Measurements from ENCODE around the gene SDK1.

DNA sequence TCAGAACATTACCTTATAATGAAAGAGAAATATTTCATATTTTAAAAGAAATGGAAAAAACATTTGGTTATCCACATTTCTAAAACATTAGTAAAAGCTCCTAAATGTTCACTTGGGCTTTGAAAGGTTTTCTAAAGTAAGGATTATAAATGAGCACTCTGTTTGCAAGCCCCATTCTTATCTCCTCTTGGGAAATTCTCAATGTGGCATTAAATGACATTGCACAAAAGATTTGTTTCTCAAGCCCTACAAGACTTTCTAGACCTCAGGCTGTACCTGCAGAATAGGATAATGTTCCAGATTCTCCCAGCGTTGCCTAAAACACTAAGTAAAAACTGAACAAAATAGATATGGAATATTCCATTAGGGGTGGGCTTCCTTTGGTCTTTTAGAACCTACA lies 723.1 kb downstream of the SDK1 start:
- TF ChIP-seq POLR2AphosphoS5 (IDR thresholded peaks at IDR 0.05; ENCODE audit: insufficient read depth, low read depth, low read length), result no peak
- TF ChIP-seq, protein P1, sequence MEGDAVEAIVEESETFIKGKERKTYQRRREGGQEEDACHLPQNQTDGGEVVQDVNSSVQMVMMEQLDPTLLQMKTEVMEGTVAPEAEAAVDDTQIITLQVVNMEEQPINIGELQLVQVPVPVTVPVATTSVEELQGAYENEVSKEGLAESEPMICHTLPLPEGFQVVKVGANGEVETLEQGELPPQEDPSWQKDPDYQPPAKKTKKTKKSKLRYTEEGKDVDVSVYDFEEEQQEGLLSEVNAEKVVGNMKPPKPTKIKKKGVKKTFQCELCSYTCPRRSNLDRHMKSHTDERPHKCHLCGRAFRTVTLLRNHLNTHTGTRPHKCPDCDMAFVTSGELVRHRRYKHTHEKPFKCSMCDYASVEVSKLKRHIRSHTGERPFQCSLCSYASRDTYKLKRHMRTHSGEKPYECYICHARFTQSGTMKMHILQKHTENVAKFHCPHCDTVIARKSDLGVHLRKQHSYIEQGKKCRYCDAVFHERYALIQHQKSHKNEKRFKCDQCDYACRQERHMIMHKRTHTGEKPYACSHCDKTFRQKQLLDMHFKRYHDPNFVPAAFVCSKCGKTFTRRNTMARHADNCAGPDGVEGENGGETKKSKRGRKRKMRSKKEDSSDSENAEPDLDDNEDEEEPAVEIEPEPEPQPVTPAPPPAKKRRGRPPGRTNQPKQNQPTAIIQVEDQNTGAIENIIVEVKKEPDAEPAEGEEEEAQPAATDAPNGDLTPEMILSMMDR (IDR thresholded peaks at IDR 0.05; ENCODE audit: extremely low read depth in 1 of 2, insufficient read depth in 1 of 2, low read depth in 1 of 2, low read length in 2 of 2), result no peak
- TF ChIP-seq EZH2 (IDR thresholded peaks at IDR 0.05; ENCODE audit: borderline replicate concordance, low read depth, low read length, severe bottlenecking), result no peak
- TF ChIP-seq MYC (IDR thresholded peaks at IDR 0.05; ENCODE audit: low read depth, low read length), result no peak
- no peak for TF ChIP-seq POLR2A (IDR thresholded peaks at IDR 0.05; ENCODE audit: low read depth, low read length)
- TF ChIP-seq MAX (IDR thresholded peaks at IDR 0.05; ENCODE audit: insufficient read depth, insufficient read length), result no peak
- TF ChIP-seq GATA2 (IDR thresholded peaks at IDR 0.05; ENCODE audit: insufficient read depth, insufficient read length, low read depth, low read length), result no peak

Measured in endothelial cell of umbilical vein (primary cell).